CD4-positive, alpha-beta T cell treated with Interleukin-4 for 4 hours (primary cell): ENCODE data around the gene CPED1.
"Not testable (repeated sequence)": the region's sequence is repeated elsewhere in the genome, so short reads cannot be mapped to it uniquely, and the experiment has no call there.

ENCODE experiments used
- DNase-seq: peaks from one replicate; pipeline ENCODE4 v3.0.0-alpha.2; 2020

The CPED1 gene

GRCh38 chr7:121020989-121021969 is 32.8 kb downstream of the CPED1 start:
- no peak for DNase-seq

GRCh38 chr7:121023194-121023593 is 34.7 kb downstream of the CPED1 start:
- DNase-seq = no peak

GRCh38 chr7:121023683-121024511 is 35.4 kb downstream of the CPED1 start:
- DNase-seq = no peak

DNA sequence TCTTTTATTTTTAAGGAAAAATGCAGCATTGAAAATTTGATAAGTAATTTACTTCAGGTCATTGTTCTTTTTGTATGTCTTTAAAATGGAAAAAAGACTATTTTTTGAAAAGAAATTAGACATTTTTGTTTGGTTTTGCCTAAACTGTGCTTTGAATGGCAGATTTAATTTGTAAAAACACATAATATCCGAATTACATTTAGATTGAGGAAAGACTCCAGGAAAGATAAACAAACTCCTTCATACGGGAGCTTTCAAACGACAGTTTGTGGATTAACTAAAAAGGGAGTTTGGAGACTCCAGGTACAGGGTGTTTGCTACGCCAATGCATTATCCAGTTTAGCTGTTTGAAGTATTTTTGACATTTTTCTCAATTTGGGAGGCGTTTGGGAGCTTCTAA is 36.1 kb downstream of the CPED1 start:
- no peak for DNase-seq

- no peak for DNase-seq
Observed at GRCh38 chr7:121026159-121026558, 37.6 kb downstream of the CPED1 start.

- DNase-seq = no peak
Observed at GRCh38 chr7:121026577-121027111, 38.1 kb downstream of the CPED1 start.

- no peak for DNase-seq
Observed at GRCh38 chr7:121027761-121028669, 39.5 kb downstream of the CPED1 start.

DNA sequence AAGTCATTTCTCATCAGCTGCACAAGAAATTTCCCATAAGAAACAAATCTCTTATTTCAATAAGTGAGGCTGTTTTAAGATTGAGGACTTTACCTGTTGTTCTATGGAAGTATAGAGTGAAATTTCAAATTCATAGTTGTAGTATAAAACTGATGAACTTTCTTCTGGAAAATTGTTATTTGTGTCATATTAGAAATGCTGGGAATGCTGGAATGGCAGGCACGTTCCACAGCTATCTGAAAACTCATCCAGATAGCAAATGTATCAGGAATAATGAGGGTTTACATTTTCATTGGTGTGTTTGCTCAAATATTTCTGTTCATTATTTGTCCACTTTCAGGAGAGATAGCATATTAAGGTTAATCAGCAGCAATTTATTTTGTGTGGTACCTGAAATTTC is 40.8 kb downstream of the CPED1 start:
- no peak for DNase-seq

GRCh38 chr7:121030308-121030707 is 41.8 kb downstream of the CPED1 start:
- no peak for DNase-seq

DNA sequence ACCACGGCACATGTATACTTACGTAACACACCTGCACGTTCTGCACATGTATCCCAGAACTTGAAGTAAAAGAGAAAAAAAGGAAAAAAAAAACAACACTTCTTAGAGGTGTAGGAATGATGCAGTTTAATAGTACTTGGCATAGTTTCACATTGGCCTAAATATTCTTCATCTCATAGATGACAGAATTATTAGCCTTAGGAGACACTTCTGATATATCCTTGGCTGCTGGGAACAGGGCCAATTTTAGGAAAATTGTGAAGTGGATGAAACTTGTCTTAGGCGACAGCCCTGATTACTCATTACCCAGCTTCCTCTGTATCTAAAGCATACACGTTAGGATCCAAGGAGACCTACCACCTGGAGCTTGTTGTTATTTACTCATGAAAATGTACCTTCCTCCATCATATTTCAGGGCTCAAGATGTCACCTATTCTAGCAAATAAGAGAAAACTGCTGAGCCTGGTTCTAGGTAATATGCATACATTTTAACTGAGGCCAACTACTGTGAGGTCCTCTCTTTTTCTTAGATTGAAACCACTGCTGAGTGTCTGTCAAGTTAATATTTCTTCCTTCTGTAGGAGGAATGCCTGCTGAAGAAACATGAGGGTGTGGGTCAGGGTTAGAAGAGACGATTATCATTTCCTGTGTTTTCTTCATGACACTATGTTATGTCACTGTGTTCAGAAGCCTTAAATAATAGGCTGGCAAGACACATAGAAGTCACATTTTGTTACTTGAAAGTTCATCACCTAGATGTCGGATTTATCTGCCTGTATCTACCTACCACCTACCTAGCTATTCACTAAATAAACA is 44.3 kb downstream of the CPED1 start:
- DNase-seq = no peak

GRCh38 chr7:121034929-121035328 is 46.4 kb downstream of the CPED1 start:
- DNase-seq = no peak

DNA sequence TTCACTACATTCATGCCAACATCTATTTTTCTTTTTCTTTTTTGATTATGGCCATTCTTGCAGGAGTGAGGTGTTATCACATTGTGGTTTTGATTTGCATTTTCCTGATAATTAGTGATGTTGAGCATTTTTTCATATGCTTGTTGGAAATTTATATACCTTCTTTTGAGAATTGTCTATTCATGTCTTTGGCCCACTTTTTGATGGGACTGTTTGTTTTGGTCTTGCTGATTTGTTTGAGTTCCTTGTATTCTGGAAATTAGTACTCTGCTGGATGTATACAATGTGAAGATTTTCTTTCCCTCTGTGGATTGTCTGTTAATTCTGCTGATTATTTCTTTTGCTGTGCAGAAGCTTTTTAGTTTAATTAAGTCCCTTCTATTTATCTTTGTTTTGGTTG is 48.3 kb downstream of the CPED1 start:
- not testable (repeated sequence) for DNase-seq

- not testable (repeated sequence) for DNase-seq
Observed at GRCh38 chr7:121037329-121037728, 48.8 kb downstream of the CPED1 start.

GRCh38 chr7:121037957-121038716 is 49.6 kb downstream of the CPED1 start:
- no peak for DNase-seq

- no peak for DNase-seq
Observed at GRCh38 chr7:121038717-121039509, 50.4 kb downstream of the CPED1 start.

GRCh38 chr7:121039510-121039822 is 51.0 kb downstream of the CPED1 start:
- DNase-seq = no peak

DNA sequence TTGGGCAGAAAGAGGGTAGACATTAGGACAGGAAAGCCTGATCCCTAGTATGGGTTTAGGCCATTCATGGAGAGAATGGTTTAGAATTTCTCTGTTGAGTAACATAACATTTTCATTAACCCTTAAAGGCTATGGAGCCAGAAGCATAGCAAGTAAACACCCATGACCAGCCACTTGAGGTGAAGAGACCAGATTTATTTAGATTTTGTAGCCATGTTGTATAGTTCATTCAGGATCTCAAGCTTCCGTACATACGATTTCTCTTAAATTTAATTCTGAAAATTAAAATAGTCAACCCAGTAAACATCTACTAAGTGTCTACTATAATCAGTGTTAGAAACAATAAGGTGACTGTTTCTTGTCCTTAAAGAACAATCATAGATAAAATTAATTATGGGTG is 51.5 kb downstream of the CPED1 start:
- no peak for DNase-seq

- DNase-seq = no peak
Observed at GRCh38 chr7:121041516-121042148, 53.1 kb downstream of the CPED1 start.

DNA sequence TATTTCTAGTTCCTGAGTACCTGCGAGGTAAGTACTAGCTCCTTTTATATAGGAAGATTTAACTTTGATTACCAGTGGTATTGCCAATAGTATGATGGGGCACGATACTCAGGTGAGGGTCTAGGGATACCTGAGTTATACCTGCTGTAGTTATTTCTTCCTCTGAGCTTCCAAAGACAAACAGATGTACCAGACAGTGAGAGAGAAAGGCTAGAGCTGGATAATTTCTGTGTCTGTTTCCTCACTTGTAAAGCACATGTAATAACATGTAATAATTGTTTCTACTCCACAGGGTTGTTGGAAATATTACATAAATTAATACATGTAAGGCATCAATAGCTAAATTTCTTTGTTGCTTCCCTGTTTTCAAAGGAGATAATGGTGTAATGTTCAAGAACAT is 53.7 kb downstream of the CPED1 start:
- no peak for DNase-seq

- DNase-seq = no peak
Observed at GRCh38 chr7:121042899-121043298, 54.4 kb downstream of the CPED1 start.
